RWPE1 (cell line): ENCODE results near the gene NDUFA13.
"Not testable (repeated sequence)": the region's sequence is repeated elsewhere in the genome, so short reads cannot be mapped to it uniquely, and the experiment has no call there.

Source experiments
- CTCF ChIA-PET: fragments of 350-600 bp; sonication (Branson Sonifier 250); formaldehyde crosslinking; extraction: SDS; loops from one replicate; lab custom pipeline; 2021; lab: Yijun Ruan, JAX
- POLR2A ChIA-PET: fragments of 400-600 bp; formaldehyde crosslinking; extraction: SDS; loops from one replicate; lab custom pipeline; 2020; ENCODE audit warnings: antibody characterized with exemption; ENCODE audit not compliant: low non-redundant PET; lab: Yijun Ruan, JAX
- DNase-seq: peaks from one replicate; pipeline ENCODE4 v3.0.0; 2012; ENCODE audit warnings: low spot score
- H3K27ac ChIP-seq: fragments of 450-650 bp; 2 replicates; pipeline ENCODE4 v1.5.1; 2017
- TF ChIP-seq, protein P1 (sequence below): fragments of 450-650 bp; conservative IDR thresholded peaks from 2 replicates; pipeline ENCODE4 v1.5.1; 2017; ENCODE audit warnings: low read depth, mild to moderate bottlenecking

The NDUFA13 gene

DNA sequence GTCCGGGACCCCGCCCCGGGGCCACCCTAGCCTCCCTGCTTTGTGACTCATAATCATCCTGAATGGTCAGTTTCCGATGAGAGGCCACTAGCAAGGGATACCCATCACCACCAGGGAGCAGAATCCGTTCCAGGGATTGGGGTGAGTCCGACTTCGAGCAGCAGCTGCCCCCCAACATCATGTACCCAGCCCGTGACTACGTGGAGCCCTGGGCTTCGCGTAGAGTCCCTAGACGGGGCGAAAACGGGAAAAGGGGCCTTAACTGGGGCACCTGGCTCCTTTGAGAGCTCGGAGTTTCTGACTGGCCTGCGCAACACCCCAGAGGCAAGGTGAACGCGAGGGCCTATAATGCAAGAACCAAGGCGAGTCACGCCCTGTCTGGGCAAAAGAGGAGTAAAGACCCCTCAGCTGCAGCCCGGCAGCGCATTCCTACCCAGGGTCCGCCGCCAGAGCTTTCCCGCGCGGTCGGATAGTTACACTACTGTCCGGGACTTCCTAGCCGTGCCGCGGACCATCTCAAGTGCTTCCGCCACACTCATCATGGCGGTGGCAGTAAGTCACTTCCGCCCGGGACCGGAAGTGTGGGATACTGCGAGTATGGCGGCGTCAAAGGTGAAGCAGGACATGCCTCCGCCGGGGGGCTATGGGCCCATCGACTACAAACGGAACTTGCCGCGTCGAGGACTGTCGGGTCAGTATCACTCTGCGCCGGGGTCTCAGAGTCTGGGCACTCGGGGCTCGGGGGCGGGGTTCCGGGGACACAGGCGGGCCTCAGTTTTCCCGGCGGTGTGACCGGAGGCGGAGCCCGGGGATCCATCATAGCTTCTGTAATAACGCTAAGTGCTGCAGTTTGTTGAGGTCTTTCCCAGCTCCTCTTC lies at the start of gene NDUFA13:
Gene NDUFA13, plus strand, starts transcription at position 584 of the 878 bp plus-strand sequence. Its CDS starts 14 bp downstream, at position 598.
- TF ChIP-seq, protein P1, sequence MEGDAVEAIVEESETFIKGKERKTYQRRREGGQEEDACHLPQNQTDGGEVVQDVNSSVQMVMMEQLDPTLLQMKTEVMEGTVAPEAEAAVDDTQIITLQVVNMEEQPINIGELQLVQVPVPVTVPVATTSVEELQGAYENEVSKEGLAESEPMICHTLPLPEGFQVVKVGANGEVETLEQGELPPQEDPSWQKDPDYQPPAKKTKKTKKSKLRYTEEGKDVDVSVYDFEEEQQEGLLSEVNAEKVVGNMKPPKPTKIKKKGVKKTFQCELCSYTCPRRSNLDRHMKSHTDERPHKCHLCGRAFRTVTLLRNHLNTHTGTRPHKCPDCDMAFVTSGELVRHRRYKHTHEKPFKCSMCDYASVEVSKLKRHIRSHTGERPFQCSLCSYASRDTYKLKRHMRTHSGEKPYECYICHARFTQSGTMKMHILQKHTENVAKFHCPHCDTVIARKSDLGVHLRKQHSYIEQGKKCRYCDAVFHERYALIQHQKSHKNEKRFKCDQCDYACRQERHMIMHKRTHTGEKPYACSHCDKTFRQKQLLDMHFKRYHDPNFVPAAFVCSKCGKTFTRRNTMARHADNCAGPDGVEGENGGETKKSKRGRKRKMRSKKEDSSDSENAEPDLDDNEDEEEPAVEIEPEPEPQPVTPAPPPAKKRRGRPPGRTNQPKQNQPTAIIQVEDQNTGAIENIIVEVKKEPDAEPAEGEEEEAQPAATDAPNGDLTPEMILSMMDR: no peak; the same call in 1 of the 2 replicates
- peak; percentile 87 for DNase-seq
- H3K27ac ChIP-seq: peak within 1 kb of the TSS; percentile 80
- ChIA-PET CTCF (interaction anchor here (0.6 to 1.4 kb wide), 5 partner anchors 14 to 377 kb away, joined by 3 to 5 read pairs (median 4); no protein-coding TSS in a partner anchor), POLR2A (interaction anchor here (0.6 kb wide), 1 partner anchor 306 kb away, joined by 3 read pairs; the partner anchor contains the start of gene ZNF506)

DNA sequence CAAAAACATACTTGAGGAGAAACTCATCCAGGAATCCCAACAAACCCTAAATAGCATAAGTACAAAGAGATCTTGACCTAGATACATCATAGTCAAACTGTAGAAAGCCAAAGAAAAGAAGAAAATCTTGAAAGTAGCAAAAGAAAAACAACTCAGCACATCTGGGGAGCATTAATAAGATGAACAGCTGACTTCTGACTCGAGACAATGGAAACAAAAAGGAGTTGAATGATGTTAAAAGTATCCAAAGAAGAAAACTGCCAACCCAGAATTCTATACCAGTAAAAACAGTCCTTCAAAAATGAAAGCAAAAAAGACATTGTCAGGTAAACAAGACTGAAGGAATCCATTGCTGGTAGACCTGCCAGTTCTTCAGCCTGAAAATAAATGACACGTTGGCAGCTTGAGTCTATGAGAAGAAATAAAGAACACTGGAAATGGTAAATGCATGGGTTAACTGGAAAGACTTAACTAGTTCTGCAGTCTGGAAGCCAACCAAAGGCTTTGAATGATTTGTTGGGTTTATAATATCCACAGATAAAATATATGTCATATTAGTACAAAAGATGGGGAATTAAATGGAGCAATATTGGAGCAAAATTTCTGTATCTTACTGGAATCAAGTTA lies 47.5 kb upstream of the NDUFA13 start:
- POLR2A ChIA-PET: no interaction called here
- TF ChIP-seq, protein P1: no peak
- CTCF ChIA-PET: no interaction called here
- H3K27ac ChIP-seq: no peak overlapping the region
- no peak for DNase-seq

DNA sequence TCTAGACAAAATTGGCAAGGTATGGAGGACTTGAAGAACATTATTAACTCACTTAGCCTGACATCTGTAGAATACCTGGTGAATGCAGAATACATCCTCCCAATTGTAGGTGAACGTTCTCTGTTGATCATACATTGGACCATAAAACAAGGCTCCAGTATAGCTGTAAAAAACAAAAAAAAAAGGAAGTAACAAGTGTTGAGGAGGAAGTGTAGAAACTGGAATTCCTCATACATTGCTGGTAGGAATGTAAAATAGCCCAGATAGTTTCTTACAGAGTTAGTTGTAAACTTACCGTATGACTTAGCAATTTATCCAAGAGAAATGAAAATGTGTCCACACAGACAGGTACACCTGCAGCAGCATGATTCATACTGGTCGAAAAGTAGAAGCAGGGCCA lies 45.4 kb upstream of the NDUFA13 start:
- CTCF ChIA-PET: no interaction called here
- DNase-seq: no peak
- H3K27ac ChIP-seq: no peak overlapping the region
- POLR2A ChIA-PET: no interaction called here
- TF ChIP-seq, protein P1: no peak

DNA sequence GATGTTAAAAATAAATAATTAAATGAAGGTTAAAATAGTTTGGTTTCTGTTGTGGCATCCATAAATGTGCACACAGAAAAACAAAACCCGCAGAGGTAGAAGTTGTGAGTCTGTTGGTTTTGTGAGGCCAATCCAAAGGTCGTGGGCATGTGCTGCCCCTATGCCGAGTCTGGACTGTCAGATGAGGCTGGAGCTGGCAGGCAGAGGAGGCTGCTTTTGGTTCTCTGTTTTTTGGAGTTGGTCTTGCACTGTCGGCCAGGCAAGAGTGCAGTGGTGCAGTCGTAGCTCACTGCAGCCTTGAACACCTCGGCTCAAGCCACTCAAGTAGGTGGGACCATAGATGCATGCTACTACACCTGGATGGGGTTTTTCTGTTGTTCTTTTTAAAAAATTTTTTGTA lies 44.3 kb upstream of the NDUFA13 start:
- POLR2A ChIA-PET: no interaction called here
- no peak for DNase-seq
- CTCF ChIA-PET: no interaction called here
- H3K27ac ChIP-seq: no peak overlapping the region
- TF ChIP-seq, protein P1: no peak

DNA sequence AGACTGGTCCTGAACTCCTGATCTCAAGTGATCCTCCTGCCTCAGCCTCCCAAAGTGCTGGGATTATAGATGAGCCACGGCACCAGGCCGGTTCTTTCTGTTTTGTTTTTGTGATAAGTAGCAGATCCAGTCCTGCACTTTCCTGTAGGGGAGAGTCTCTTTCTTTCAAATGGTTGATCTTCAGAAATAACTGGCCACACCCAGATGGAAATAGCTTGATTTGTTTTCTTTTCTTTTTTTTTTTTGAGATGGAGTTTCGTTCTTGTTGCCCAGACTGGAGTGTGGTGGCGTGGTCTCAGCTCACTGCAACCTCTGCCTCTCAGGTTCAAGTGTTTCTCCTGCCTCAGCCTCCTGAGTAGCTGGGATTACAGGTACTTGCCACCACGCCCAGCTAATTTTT lies 43.9 kb upstream of the NDUFA13 start:
- POLR2A ChIA-PET, CTCF ChIA-PET, H3K27ac ChIP-seq, DNase-seq: not testable (repeated sequence)

DNA sequence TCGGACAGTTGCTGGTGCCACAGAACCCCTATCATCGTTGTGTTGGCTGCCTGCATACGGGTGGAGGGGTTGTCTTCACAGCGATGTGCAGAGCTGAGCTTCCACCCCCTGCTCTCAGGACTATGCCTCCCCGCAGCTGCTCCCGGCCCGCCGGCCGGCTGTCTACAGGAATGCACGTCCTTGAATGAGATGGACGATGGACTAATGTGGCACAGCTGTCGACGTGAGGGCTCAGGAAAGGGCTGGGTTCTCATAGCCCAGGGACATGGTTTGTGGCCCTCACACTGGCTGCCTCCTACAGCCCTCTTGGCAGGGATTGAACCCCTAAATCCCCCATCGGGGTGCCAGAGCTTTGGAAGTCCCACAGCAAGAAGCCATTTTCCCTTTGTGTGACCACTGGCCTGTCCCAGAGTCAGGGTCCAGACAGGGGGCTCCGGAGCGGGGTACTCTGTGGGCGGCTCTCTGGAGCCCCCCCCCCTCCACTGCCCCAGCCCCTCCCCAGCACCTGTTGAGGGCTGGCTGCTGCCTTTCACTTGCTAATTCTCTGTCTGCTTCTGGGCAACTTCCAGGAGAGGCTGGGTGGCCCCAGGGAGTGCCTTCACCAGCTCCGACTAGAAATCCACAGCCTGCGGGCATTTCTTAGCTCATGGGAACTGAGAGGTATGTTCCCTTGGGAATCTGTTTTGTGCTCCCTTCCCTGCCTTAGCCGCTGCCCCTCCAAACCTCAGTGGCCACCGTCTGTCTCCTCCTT lies 40.8 kb upstream of the NDUFA13 start:
- ChIA-PET CTCF (interaction anchor here (1.0 to 1.1 kb wide), 2 partner anchors 14 to 16 kb away, joined by 3 read pairs; no protein-coding TSS in a partner anchor), POLR2A (no interaction called here)
- TF ChIP-seq, protein P1: no peak
- no peak for DNase-seq
- H3K27ac ChIP-seq: peak overlapping the region; percentile 30
